T-helper 1 cell (primary cell): ENCODE measurements around the gene PEPD.

Experiments used
- DNase-seq, 5 donors: peaks; one replicate each; pipeline ENCODE4 v3.0.0-alpha.2; 2012 to 2020

PEPD gene

GRCh38 chr19:33453265-33453664, 68.3 kb downstream of the PEPD start:
- DNase-seq = no peak

GRCh38 chr19:33450689-33451088, 70.9 kb downstream of the PEPD start:
- no peak for DNase-seq

- no peak for DNase-seq
These were observed 71.8 kb downstream of the PEPD start for GRCh38 chr19:33449799-33450198.

GRCh38 chr19:33448159-33448516, 73.5 kb downstream of the PEPD start:
- no peak for DNase-seq

GRCh38 chr19:33447336-33448158, 74.0 kb downstream of the PEPD start:
- DNase-seq = no peak

- no peak for DNase-seq
These were observed 75.0 kb downstream of the PEPD start for GRCh38 chr19:33446330-33447293.

- DNase-seq = no peak
These were observed 75.9 kb downstream of the PEPD start for GRCh38 chr19:33445442-33446329.

GRCh38 chr19:33444562-33445441, 76.8 kb downstream of the PEPD start:
- DNase-seq = peak in 1 of 5 donors; percentile 2

GRCh38 chr19:33443638-33444561, 77.7 kb downstream of the PEPD start:
- peak in 1 of 5 donors; percentile 4 for DNase-seq

GRCh38 chr19:33442706-33443105, 78.9 kb downstream of the PEPD start:
- DNase-seq = peak in 1 of 5 donors; percentile 3

- peak in 1 of 5 donors; percentile 0 for DNase-seq
These were observed 79.8 kb downstream of the PEPD start for GRCh38 chr19:33441828-33442227.

GRCh38 chr19:33441277-33441699, 80.3 kb downstream of the PEPD start:
- DNase-seq = no peak

- DNase-seq = no peak
These were observed 80.9 kb downstream of the PEPD start for GRCh38 chr19:33440682-33441081.

GRCh38 chr19:33440241-33440640, 81.3 kb downstream of the PEPD start:
- DNase-seq = no peak

GRCh38 chr19:33438987-33439781, 82.4 kb downstream of the PEPD start:
- no peak for DNase-seq

GRCh38 chr19:33437821-33438671, 83.5 kb downstream of the PEPD start:
- no peak for DNase-seq

GRCh38 chr19:33437393-33437820, 84.2 kb downstream of the PEPD start:
- no peak for DNase-seq
